HepG2 (cell line): ENCODE data around the gene CLDN9. TPM values are rescaled to one million over a fixed set of nuclear protein-coding genes. Genes with fewer than 3 reads are reported as not detected.
A peak's percentile ranks its signal among the peaks of the same experiment; 100 is the strongest.

Experiments used
- CCDC6 ChIP-seq: sonication (generic); formaldehyde crosslinking; IDR thresholded peaks from 2 replicates; pipeline ENCODE4 v1.8.1; 2022; ENCODE audit warnings: mild to moderate bottlenecking, missing genetic modification reagents, moderate library complexity
- CREB1 ChIP-seq, 2 experiments: fragments of 450-650 bp in 1 of 2; IDR thresholded peaks; 2 replicates each; pipeline ENCODE4 v1.6.1; 2016 to 2017; ENCODE audit warnings: control low read depth in 1 of 2, mild to moderate bottlenecking in 1 of 2, missing compliant biosample characterization in 1 of 2, missing genetic modification characterization in 1 of 2
- EED ChIP-seq: sonication (generic); formaldehyde crosslinking; IDR thresholded peaks from 2 replicates; pipeline ENCODE4 v1.5.0; 2020; ENCODE audit warnings: mild to moderate bottlenecking, missing genetic modification reagents
- FIP1L1 ChIP-seq: fragments of 200-400 bp; formaldehyde crosslinking; IDR thresholded peaks from 2 replicates; pipeline ENCODE4 v1.6.1; 2018; ENCODE audit warnings: low read depth, mild to moderate bottlenecking, low read length, moderate library complexity, borderline replicate concordance; ENCODE audit not compliant: insufficient read depth
- FOXK1 ChIP-seq: sonication (generic); formaldehyde crosslinking; IDR thresholded peaks from 2 replicates; pipeline ENCODE4 v1.4.0; 2020; ENCODE audit warnings: low read depth, missing genetic modification reagents, borderline replicate concordance
- HMG20A ChIP-seq: IDR thresholded peaks from 2 replicates; pipeline ENCODE4 v1.6.1; 2016; ENCODE audit warnings: borderline replicate concordance
- RXRA ChIP-seq: sonication (generic); formaldehyde crosslinking; IDR thresholded peaks from 2 replicates; pipeline ENCODE4 v1.5.1; 2020; ENCODE audit warnings: missing genetic modification reagents
- SMAD3 ChIP-seq: sonication (generic); formaldehyde crosslinking; IDR thresholded peaks from 2 replicates; pipeline ENCODE4 v1.4.0; 2020; ENCODE audit warnings: missing genetic modification reagents
- SMARCE1 ChIP-seq: fragments of 450-650 bp; IDR thresholded peaks from 2 replicates; pipeline ENCODE4 v1.6.1; 2017; ENCODE audit warnings: borderline replicate concordance
- SOX6 ChIP-seq, 2 experiments: fragments of 450-650 bp in 1 of 2; sonication (generic) in 1 of 2; formaldehyde crosslinking in 1 of 2; IDR thresholded peaks; 2 replicates each; pipeline versions ENCODE4 v1.4.0 to v1.6.1; 2017 to 2020; ENCODE audit warnings: antibody characterized with exemption in 1 of 2, mild to moderate bottlenecking in 1 of 2, missing genetic modification reagents in 1 of 2
- SP4 ChIP-seq: sonication (generic); formaldehyde crosslinking; IDR thresholded peaks from 2 replicates; pipeline ENCODE4 v1.8.1; 2023; ENCODE audit warnings: mild to moderate bottlenecking, missing genetic modification reagents
- TMF1 ChIP-seq: sonication (generic); formaldehyde crosslinking; IDR thresholded peaks from 2 replicates; pipeline ENCODE4 v1.8.1; 2022; ENCODE audit warnings: low read depth, missing genetic modification reagents
- ZBTB1 ChIP-seq: sonication (generic); formaldehyde crosslinking; IDR thresholded peaks from 2 replicates; pipeline ENCODE4 v1.4.0; 2020; ENCODE audit warnings: missing genetic modification reagents, borderline replicate concordance
- ZBTB3 ChIP-seq: sonication (generic); formaldehyde crosslinking; IDR thresholded peaks from 2 replicates; pipeline ENCODE4 v1.4.0; 2020; ENCODE audit warnings: low read depth, mild to moderate bottlenecking, moderate library complexity, missing genetic modification reagents, borderline replicate concordance
- ZBTB4 ChIP-seq: sonication (generic); formaldehyde crosslinking; IDR thresholded peaks from 2 replicates; pipeline ENCODE4 v1.4.0; 2020; ENCODE audit warnings: missing genetic modification reagents, mild to moderate bottlenecking, borderline replicate concordance
- ZMAT5 ChIP-seq: sonication (generic); formaldehyde crosslinking; IDR thresholded peaks from 2 replicates; pipeline ENCODE4 v1.5.0; 2020; ENCODE audit warnings: mild to moderate bottlenecking, low read depth, missing genetic modification reagents, borderline replicate concordance
- ZNF136 ChIP-seq: sonication (generic); formaldehyde crosslinking; IDR thresholded peaks from 2 replicates; pipeline ENCODE4 v1.8.1; 2022; ENCODE audit warnings: low read depth, mild to moderate bottlenecking, moderate library complexity, missing genetic modification reagents
- ZNF496 ChIP-seq: sonication (generic); formaldehyde crosslinking; IDR thresholded peaks from 2 replicates; pipeline ENCODE4 v1.8.1; 2023; ENCODE audit warnings: mild to moderate bottlenecking, moderate library complexity, missing genetic modification reagents; ENCODE audit not compliant: insufficient replicate concordance
- ZNF550 ChIP-seq: sonication (generic); formaldehyde crosslinking; IDR thresholded peaks from 2 replicates; pipeline ENCODE4 v1.4.0; 2020; ENCODE audit warnings: mild to moderate bottlenecking, missing genetic modification reagents, borderline replicate concordance
- ZNF644 ChIP-seq: IDR thresholded peaks from 2 replicates; pipeline ENCODE4 v1.6.1; 2016; ENCODE audit warnings: low read depth
- ZNF883 ChIP-seq: sonication (generic); formaldehyde crosslinking; IDR thresholded peaks from 2 replicates; pipeline ENCODE4 v1.5.1; 2020; ENCODE audit warnings: mild to moderate bottlenecking, missing genetic modification reagents; ENCODE audit errors: not compliant biosample characterization
- polyA plus RNA-seq, 8 experiments: library from polyadenylated mRNA; depleted of rRNA in 3 of 8; stranded (reverse) in 7 of 8; unstranded in 1 of 8; fragments of >200 nt; fragmentation: Illumina TruSeq in 4 of 8; extraction: Trizol in 4 of 8; gene quantifications; 2 replicates each; pipeline versions ENCODE4 v1.2.1 to v1.2.3, GENCODE V29; 2011 to 2016; ENCODE audit warnings: low read depth in 4 of 8, missing spikeins in 1 of 8, mixed read lengths in 1 of 8; ENCODE audit not compliant: insufficient read depth in 1 of 8
- total RNA-seq, 5 experiments: library from RNA; depleted of rRNA; stranded (reverse); fragments of >200 nt; fragmentation: Illumina TruSeq; extraction: Trizol; gene quantifications; 2 replicates each; pipeline ENCODE4 v1.2.3, GENCODE V29; 2016; ENCODE audit warnings: low read depth in 1 of 5
- TF ChIP-seq, protein P1 (sequence below): sonication (generic); formaldehyde crosslinking; IDR thresholded peaks from 2 replicates; pipeline ENCODE4 v1.8.0; 2022; ENCODE audit warnings: mild to moderate bottlenecking, missing genetic modification reagents
- TF ChIP-seq, protein P2 (sequence below): sonication (generic); formaldehyde crosslinking; IDR thresholded peaks from 2 replicates; pipeline ENCODE4 v1.4.0; 2020; ENCODE audit warnings: mild to moderate bottlenecking, low read depth, missing genetic modification reagents

The CLDN9 gene
- total and polyA plus RNA-seq, 2 of the 13 experiments (the other 11 are each of a cell fraction or from before 2014, with no cell fraction given) = 0.15 to 0.26 TPM

- no peak for TF ChIP-seq SMARCE1
- peak; percentile 72 for TF ChIP-seq RXRA (CRISPR knock-in tag)
- TF ChIP-seq SP4 = no peak; the same call in 1 of the 2 replicates
- no peak for TF ChIP-seq EED
- TF ChIP-seq ZNF496 (CRISPR knock-in tag) = no peak
- no peak for TF ChIP-seq SOX6 (IDR thresholded peaks at IDR 0.05)
- TF ChIP-seq SOX6 (CRISPR knock-in tag; IDR thresholded peaks at IDR 0.05) = peak; percentile 76
- 0 out of 2 replicates have a peak, but pooled peaks have one; percentile 43 for TF ChIP-seq ZNF136
- TF ChIP-seq FOXK1 = peak; percentile 34; the same call in 1 of the 2 replicates
- peak; percentile 59; the same call in 1 of the 2 replicates for TF ChIP-seq ZBTB3
- no peak for TF ChIP-seq FIP1L1
- TF ChIP-seq CCDC6 (CRISPR knock-in tag) = peak; percentile 87
- TF ChIP-seq, protein P1, sequence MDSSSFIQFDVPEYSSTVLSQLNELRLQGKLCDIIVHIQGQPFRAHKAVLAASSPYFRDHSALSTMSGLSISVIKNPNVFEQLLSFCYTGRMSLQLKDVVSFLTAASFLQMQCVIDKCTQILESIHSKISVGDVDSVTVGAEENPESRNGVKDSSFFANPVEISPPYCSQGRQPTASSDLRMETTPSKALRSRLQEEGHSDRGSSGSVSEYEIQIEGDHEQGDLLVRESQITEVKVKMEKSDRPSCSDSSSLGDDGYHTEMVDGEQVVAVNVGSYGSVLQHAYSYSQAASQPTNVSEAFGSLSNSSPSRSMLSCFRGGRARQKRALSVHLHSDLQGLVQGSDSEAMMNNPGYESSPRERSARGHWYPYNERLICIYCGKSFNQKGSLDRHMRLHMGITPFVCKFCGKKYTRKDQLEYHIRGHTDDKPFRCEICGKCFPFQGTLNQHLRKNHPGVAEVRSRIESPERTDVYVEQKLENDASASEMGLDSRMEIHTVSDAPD = no peak
- TF ChIP-seq, protein P2, sequence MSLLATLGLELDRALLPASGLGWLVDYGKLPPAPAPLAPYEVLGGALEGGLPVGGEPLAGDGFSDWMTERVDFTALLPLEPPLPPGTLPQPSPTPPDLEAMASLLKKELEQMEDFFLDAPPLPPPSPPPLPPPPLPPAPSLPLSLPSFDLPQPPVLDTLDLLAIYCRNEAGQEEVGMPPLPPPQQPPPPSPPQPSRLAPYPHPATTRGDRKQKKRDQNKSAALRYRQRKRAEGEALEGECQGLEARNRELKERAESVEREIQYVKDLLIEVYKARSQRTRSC (CRISPR knock-in tag) = no peak
- peak; percentile 22 for TF ChIP-seq ZNF883 (CRISPR knock-in tag)
- TF ChIP-seq SMAD3 (CRISPR knock-in tag) = peak; percentile 19; the same call in 1 of the 2 replicates
- TF ChIP-seq TMF1 = no peak
- no peak for TF ChIP-seq ZNF644 (CRISPR knock-in tag)
- TF ChIP-seq HMG20A = peak; percentile 52; the same call in 1 of the 2 replicates
- TF ChIP-seq ZBTB1 (CRISPR knock-in tag) = no peak
- no peak; the same call in 1 of the 2 replicates for TF ChIP-seq ZBTB4 (CRISPR knock-in tag)
- no peak for TF ChIP-seq ZNF550 (CRISPR knock-in tag)
- TF ChIP-seq ZMAT5 (CRISPR knock-in tag) = no peak
- TF ChIP-seq CREB1 (IDR thresholded peaks at IDR 0.05) = peak; percentile 56
- no peak for TF ChIP-seq CREB1 (CRISPR knock-in tag; IDR thresholded peaks at IDR 0.05)
Measured at GRCh38 chr16:3020604-3021448, 8.1 kb downstream of the CLDN9 start (continued).
